Measurements from ENCODE around the gene NBL1.

NBL1 gene

DNA sequence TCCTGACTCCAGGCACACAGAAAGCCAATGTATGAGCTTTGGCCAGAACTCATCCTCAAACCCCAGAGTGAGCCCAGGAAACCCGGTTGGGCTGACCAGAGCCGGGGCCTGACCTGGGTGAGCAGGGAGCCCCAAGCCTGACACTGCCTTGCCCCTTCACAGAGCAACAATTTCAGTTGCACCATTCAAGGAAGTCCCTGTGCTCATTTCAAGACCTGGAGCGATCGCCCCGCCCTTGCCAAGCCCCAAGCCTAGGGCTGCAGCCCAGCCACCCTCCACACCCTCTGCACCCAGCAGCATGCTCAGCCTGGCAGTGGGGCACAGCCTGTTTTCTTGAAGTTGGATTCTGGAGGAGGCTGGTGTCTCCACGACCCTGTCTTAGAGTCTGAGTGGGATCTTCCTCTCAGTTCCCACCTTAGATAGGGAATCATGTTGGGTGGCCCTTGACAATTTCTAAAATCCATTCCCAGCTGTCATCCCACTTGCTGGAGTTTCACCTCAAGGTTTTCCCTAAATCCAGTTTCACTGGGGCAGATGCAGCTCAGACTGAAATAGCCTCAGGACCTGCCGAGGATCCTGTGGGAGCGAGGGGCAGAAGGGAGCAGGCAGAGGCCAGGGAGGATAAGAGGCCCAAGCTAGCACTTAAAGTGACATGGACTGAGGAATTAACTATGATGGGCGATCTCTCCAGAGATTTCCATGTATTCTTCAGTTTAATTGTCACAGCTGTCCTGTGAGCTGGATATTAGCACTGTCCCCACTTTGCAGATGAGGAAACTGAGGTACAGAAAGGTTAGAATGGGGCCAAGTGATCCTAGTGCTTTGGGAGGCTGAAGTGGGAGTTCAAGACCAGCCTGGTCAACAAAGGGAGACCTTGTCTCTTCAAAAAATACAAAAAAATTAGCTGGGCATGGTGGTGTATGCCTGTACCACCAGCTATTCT, 2.5 kb downstream of the NBL1 start:
- DNase-seq, result no peak

DNA sequence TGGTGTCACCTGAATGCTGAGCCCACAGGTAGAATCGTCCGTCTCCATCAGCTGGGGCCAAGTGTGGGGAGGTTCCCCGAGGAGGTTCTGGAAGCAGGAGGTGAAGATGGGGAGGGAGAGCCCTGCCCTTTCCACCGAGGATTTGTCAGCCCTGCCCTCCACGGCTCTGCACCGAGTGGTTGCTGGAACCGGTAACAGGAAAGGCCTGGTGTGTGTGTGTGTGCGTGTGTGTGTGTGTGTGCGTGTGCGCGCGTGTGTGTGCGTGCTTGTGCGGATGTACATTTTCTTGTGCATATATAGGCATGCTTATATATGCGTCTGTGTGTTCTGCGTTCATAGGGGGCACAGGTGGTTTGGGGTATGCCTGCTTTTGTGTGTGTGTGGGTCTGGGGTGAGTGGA, 3.5 kb downstream of the NBL1 start:
- peak in 1 of 4 experiments; percentile 41 for DNase-seq

DNA sequence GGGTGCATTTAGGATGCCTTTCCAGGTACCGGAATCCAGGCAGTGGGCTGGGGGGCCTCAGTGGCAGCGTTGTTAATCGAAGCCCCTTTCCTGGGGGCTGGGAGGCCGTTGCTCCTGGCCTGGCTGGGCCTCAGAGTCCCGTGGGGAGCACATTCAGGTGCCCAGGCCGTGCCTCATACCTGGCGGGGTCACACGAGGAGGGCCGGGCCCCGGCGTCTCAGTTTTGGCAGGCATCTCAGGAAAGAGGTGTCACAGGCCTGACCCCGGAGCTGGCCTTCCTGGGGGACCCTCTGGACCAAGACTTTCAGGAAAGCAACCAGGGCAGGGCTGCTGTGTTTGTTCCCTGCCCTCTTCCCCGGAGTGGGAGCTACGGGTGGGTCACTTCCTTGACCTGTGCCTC, 4.1 kb downstream of the NBL1 start:
- DNase-seq, result no peak

GRCh38 chr1:19648689-19649088, 4.6 kb downstream of the NBL1 start:
- no peak for DNase-seq

DNA sequence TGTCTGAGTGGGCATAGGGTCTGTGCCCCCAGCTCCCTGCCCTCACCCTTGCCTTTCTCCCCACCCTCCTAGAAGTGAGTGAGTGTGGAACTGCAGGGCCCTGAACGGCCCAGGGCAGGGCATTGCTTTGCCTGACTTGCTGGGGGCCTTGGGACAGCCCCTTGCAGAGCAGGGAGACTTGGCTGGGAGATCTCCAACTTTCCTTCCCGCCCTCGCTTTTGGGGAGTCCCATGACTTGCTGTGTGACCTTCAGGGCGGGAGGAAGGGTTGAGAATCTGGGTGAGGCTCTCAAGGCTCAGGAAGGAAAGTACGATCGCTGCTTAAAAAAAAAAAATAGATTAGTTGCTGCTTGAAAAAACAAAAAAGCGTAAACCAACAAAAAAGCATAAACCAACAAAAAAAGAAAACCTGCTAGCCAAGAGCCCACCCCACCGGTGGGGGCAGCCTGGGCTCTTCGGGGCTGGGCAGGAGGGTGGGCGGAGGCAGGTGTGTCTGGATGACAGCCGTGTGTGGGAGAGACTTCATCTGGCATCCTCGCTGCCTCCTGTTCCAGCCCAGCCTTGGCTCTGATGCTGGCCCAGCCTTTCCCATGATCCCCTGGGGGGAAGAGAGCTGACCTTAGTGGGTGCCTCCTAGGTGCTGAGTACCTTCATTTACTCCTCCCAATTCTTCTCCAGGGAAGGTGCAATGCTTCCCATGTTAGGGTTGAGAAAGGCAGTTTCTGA, 6.5 kb downstream of the NBL1 start:
- no peak for DNase-seq

DNA sequence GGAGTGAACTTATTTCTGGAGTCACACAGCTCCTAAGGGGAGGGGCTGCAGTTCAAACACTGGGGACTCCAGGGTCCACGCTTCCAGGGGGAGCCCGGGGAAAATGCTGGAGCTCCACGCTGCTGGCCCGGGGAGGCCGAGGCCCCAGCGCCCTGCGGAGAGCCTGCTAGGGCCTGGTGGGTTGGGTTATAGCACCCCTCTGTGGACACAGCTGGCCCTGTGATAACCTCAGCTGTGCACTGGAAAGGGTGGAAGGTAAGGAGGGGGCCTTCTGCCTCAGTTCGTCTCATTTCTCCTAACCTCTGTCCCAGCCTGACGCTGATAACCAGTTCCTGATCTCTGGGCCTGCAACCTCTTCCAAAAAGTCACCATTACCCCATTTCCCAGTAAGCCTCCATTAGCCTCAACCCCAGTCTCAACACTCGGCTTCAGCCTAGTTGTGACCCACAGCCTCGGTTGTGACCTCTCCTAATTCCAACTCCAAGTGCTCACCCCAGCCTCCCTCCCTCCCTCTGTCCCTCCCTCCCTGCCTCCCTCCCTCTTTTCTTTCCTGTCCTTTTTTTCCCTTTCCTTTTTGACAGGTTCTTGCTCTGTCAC, 7.1 kb downstream of the NBL1 start:
- peak in 2 of 4 experiments; percentile 17 to 28 for DNase-seq

DNA sequence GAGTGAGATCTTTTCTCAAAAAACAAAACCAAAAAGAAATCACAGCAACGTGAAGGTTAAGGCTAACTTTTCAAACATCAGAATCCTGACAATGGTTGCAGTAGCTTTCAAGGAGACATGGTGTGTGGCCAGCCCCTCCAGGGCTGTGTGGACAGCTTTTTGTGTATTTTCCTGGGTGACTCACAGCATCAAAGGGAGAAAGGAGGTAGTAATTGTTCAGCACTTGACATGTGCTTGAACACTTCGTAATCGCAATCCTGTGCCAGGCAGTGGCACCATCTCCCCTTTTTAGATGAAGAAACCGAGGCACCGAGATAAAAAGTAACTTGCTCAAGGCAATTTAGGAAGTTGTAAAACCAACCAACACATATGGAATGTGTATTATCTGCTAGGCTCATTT, 10.3 kb downstream of the NBL1 start:
- no peak for DNase-seq

GRCh38 chr1:19654886-19655717, 11.0 kb downstream of the NBL1 start:
- DNase-seq, result no peak

DNA sequence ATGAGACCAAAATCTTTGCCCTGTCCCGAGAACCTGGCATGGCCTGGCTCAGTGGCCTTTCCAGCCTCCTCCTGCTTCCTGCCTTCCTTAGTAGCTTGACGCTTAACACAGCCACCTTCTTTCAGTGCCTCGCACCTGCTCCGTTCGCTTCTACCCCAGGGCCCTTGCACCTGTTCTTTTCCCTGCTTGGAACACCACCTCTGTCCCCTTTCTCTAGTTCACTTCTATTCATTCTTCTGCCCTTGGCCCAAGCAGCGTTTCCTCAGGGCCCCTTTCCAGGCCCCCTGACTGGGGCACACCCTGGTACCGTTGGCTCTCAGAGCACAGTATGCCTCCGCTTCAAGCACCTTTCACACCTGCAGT, 11.6 kb downstream of the NBL1 start:
- no peak for DNase-seq

GRCh38 chr1:19656134-19656779, 12.1 kb downstream of the NBL1 start:
- DNase-seq, result no peak

GRCh38 chr1:19656780-19657466, 12.8 kb downstream of the NBL1 start:
- no peak for DNase-seq

- DNase-seq, result no peak
Observed at GRCh38 chr1:19657511-19657910, 13.4 kb downstream of the NBL1 start.

DNA sequence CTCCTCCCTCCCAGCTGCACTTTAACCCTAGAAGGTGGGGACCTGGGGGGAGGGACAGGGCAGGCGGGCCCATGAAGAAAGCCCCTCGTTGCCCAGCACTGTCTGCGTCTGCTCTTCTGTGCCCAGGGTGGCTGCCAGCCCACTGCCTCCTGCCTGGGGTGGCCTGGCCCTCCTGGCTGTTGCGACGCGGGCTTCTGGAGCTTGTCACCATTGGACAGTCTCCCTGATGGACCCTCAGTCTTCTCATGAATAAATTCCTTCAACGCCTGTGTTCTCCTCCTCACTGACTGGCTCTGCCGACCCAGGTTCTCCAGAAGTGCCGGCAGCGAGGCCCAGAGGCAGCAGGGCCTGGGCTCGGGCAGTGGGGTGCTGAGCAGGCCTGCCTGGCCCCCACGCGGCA, 14.1 kb downstream of the NBL1 start:
- no peak for DNase-seq

- peak in 2 of 4 experiments; percentile 16 to 35 for DNase-seq
Observed at GRCh38 chr1:19661721-19662228, 17.7 kb downstream of the NBL1 start.

DNA sequence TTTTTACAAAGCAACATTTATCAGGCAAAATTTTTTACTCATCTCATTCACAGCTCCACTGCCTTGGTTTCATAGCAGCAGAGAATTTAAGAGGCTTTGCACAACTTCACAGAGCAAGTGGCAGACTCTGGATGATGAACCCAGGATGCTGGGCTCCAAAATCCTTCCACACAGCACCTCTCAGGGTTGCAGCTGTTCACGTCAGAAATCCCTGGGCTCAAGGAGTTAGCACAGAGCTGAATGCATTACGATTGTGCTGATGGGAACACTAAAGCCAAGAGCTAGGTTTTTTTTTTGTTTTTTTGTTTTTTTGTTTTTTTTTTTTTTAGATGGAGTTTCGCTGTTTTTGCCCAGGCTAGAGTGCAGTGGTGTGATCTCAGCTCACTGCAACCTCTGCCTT, 18.2 kb downstream of the NBL1 start:
- no peak for DNase-seq

DNA sequence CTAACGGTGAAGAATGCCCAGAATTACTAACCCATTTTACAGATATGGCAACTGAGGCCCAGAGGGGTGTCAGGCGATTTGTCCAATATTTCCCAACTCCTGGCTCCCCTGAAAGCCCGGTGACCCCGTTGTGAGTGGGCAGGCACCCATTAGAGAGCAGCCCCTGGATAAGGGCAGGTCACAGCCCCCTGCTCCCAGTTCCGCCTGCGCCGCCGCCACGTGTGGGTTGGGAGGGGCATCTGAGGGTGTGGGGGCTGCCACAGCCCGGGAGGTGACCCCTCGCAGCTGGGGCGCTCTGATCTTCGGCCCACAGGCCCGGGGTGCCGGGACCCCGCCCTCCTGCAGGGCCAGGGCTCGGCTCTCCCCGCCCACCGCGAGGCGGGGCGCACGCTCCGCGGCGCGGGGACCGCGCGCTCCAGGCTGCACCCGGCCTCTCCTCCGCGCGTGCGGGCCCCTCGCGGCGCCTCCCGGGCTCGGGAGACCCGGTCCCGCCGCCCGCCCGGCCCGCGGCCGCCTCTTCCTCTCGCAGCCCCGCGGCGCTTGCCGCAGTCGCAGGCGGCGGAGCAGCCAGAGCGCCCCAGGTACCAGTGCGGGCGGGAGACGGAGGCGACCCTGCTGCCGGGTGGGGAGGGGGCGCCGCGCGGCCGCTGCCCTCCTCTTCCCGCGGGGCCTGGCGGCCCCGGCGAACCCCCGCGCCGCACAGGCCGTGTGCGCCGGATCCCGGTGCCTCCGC, 20.5 kb downstream of the NBL1 start, which contains the start of gene HTR6:
Gene HTR6, plus strand, starts transcription at position 423 of the 733 bp plus-strand sequence. CDS start 879 bp downstream, outside the sequence.
- peak in 1 of 4 experiments; percentile 34 for DNase-seq

DNA sequence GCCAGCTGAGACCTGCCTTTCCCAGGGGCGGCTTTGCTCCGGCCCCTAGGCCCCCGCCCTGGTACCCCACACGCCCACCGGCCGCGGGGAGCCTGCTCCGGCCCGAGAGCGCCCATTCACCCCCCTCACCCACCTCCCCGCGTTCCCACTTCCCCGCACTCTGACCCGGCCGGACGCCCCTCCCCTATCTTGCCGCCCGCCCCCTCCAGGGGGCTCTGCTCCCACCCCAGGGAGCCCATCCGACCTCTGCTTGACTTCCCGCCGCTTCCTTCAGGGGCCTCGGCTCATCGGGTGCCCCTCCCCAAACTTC, 21.0 kb downstream of the NBL1 start:
- DNase-seq, result no peak

DNA sequence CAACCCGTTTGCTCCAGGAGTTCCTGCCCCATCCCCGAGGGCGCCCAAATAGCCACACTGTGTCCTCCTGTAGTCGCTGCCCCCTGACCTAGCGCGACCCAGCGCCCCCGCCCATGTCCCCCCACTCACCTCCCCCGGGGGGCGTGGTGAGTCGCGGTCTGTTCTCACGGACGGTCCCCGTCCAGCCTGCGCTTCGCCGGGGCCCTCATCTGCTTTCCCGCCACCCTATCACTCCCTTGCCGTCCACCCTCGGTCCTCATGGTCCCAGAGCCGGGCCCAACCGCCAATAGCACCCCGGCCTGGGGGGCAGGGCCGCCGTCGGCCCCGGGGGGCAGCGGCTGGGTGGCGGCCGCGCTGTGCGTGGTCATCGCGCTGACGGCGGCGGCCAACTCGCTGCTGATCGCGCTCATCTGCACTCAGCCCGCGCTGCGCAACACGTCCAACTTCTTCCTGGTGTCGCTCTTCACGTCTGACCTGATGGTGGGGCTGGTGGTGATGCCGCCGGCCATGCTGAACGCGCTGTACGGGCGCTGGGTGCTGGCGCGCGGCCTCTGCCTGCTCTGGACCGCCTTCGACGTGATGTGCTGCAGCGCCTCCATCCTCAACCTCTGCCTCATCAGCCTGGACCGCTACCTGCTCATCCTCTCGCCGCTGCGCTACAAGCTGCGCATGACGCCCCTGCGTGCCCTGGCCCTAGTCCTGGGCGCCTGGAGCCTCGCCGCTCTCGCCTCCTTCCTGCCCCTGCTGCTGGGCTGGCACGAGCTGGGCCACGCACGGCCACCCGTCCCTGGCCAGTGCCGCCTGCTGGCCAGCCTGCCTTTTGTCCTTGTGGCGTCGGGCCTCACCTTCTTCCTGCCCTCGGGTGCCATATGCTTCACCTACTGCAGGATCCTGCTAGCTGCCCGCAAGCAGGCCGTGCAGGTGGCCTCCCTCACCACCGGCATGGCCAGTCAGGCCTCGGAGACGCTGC, 21.7 kb downstream of the NBL1 start:
- DNase-seq, result no peak

DNA sequence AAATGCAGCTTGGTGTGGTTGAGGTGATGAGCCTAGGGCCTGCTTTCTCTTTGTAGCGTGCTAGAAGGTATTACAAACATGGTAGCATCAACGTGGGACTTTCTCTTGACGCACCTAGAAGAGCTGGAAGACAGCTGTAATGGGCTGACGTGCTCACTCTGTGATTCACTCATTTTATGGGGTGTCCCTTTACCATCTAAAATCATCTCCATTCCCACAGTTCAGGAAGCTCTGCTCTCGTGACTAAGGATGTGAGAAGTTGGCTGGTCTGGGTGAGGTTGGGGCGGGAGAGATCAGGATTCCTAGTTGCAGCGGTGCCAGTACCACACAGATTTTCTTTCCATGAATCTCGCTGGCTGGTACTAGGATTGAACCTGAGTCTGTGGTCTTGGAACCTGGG, 24.8 kb downstream of the NBL1 start:
- DNase-seq, result no peak

DNA sequence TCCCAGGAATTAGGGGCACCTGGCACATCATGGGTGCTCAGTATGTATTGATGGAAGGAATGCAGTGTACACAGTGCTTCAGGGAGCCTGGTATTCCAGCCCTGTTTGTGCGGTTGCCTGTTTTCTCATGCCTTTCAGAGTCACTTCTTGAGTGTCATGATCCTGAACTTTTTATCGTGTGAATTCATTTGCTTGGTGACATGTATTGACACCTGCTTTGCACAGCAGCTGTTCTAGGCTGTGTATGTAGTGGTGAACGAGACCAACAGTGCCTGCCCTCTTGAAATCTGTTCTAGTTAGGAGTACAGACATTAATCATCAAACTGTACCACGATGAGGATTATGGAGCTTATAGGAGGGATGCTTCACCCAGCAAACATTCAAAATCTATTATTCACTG, 26.7 kb downstream of the NBL1 start:
- DNase-seq, result no peak

All from activated naive CD4-positive, alpha-beta T cell (primary cell).